ENCODE results near the gene NPBWR2.

The NPBWR2 gene

DNA sequence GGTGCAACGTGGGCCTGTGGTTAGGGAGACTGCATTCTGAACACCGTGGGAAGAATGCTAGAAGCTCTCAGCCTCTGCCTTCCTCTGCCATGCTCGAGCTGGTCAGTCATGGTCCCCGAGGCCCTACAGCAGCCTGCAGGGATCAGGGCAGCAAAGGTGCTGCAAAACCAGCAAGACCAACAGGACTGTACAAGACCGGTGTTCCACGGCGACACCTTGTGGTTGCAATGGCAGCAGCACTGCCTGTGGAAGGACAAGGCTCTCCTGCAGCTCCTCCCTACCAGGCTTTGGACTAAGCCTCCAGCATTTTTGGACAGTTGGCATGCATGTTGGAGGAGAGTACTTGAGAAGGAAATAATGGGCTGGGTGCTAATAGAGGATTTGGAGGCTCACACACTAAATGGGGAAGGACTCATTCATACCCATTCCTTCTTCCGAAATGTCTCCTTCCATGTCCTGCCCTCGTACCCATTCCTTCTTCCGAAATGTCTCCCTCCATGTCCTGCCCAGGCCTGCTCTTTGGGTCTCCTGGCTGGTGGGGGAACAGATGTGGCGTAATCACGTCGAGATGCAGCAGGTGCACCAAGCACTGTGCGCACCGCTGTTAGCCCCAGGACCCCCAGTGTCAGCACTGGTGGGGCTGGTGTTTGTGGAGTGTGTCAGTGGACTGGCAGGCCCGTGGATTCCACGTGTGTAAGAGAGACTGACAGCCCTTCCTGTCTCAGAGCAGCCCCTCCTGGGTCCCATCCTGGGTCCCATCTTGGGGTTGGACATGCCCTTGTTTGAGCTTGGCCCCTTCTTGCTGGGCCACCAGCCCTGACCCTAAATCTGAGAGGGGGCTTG is 38.3 kb upstream of the NPBWR2 start:
- no peak for TF ChIP-seq SIN3A (IDR thresholded peaks at IDR 0.05; ENCODE audit: borderline replicate concordance, insufficient read depth, low read length)
- TF ChIP-seq, protein P1, sequence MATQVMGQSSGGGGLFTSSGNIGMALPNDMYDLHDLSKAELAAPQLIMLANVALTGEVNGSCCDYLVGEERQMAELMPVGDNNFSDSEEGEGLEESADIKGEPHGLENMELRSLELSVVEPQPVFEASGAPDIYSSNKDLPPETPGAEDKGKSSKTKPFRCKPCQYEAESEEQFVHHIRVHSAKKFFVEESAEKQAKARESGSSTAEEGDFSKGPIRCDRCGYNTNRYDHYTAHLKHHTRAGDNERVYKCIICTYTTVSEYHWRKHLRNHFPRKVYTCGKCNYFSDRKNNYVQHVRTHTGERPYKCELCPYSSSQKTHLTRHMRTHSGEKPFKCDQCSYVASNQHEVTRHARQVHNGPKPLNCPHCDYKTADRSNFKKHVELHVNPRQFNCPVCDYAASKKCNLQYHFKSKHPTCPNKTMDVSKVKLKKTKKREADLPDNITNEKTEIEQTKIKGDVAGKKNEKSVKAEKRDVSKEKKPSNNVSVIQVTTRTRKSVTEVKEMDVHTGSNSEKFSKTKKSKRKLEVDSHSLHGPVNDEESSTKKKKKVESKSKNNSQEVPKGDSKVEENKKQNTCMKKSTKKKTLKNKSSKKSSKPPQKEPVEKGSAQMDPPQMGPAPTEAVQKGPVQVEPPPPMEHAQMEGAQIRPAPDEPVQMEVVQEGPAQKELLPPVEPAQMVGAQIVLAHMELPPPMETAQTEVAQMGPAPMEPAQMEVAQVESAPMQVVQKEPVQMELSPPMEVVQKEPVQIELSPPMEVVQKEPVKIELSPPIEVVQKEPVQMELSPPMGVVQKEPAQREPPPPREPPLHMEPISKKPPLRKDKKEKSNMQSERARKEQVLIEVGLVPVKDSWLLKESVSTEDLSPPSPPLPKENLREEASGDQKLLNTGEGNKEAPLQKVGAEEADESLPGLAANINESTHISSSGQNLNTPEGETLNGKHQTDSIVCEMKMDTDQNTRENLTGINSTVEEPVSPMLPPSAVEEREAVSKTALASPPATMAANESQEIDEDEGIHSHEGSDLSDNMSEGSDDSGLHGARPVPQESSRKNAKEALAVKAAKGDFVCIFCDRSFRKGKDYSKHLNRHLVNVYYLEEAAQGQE (IDR thresholded peaks at IDR 0.05; ENCODE audit: insufficient read depth in 1 of 2, low read depth in 2 of 2, low read length in 2 of 2), result no peak
- no peak for TF ChIP-seq POLR2AphosphoS5 (IDR thresholded peaks at IDR 0.05; ENCODE audit: low read depth, low read length)
- TF ChIP-seq TAF1 (IDR thresholded peaks at IDR 0.05; ENCODE audit: borderline replicate concordance, insufficient read depth, low read length), result no peak
- TF ChIP-seq FOXP2 (optimal IDR thresholded peaks at IDR 0.05; ENCODE audit: borderline replicate concordance, extremely low read depth, extremely low read length, insufficient read depth), result no peak

DNA sequence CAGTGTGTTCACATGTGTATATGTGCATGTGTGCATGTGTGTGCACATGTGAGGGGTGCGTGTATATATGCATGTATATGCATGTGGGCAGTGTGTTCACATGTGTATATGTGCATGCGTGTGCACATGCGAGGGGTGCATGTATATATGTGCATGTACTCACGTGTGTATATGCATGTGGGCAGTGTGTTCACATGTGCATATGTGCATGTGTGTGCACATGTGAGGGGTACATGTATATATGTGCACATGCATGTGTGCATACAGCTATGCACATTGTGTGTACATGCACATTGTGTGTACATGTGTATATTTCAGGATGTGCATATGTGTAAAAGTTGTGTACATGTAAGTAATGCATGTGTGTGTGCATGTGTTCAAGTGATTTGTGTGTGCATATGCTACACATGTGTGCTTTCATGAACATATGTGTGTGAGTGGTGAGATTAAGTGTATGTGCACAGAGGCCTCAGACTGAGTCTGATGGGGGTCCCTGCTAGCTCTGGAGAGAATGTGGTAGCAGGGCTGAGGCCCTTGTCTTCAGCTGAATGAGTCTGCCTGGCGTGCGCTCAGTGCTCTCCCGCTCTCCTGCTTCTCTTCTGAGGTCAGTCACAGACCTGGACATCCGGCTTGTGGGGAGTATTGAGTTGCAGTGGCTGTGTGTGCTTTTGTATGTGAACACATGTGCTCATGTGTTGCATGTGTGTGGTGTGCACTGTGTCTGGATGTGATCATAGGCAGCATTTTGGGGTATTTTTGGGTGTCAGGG is 37.0 kb upstream of the NPBWR2 start:
- TF ChIP-seq SIN3A (IDR thresholded peaks at IDR 0.05; ENCODE audit: borderline replicate concordance, insufficient read depth, low read length) (no peak), TAF1 (IDR thresholded peaks at IDR 0.05; ENCODE audit: borderline replicate concordance, insufficient read depth, low read length) (no peak), FOXP2 (optimal IDR thresholded peaks at IDR 0.05; ENCODE audit: borderline replicate concordance, extremely low read depth, extremely low read length, insufficient read depth) (no peak)
- TF ChIP-seq, protein P1 (IDR thresholded peaks at IDR 0.05; ENCODE audit: insufficient read depth in 1 of 2, low read depth in 2 of 2, low read length in 2 of 2), result no peak

DNA sequence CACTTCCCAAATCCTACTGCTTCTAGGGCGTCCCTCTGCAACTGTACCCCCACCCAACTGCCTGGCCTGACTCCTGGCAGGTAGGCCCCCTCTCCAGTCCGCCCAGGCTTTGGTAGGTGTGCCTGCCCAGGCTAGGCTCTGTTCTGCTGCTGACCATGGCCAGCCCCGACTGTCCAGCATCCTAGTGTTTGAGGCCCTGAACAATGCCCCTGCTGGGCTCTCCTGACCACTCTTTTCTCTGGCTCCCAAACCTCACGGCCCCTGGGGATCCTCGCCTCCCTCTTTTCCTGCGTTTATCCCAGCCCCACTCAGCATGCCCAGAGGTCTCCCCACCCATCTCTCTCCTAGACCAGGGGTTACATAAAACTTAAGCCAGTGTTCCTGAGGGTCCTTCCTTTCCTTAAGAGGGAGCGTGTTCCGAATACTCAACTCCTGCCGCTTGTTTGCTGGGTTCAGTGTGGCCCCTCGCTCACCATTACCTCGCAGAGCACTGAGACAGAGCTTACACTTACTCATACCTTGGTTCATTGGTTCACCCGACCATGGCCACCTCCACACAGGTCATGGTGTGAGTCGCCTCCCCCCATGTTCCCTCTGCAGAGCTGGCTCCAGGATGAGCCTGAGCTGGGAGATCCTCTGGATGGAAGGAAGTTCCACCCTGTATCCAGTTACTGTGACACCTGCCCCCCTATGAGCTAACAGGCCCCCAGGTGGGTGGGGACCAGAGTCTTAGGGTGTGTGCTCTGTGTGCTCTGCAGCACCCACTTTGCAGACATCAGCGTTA is 35.8 kb upstream of the NPBWR2 start:
- no peak for TF ChIP-seq SIN3A (IDR thresholded peaks at IDR 0.05; ENCODE audit: borderline replicate concordance, insufficient read depth, low read length)
- TF ChIP-seq POLR2AphosphoS5 (IDR thresholded peaks at IDR 0.05; ENCODE audit: low read depth, low read length), result no peak
- TF ChIP-seq FOXP2 (optimal IDR thresholded peaks at IDR 0.05; ENCODE audit: borderline replicate concordance, extremely low read depth, extremely low read length, insufficient read depth), result no peak
- TF ChIP-seq, protein P1 (IDR thresholded peaks at IDR 0.05; ENCODE audit: insufficient read depth in 1 of 2, low read depth in 2 of 2, low read length in 2 of 2), result no peak
- TF ChIP-seq TAF1 (IDR thresholded peaks at IDR 0.05; ENCODE audit: borderline replicate concordance, insufficient read depth, low read length), result no peak

DNA sequence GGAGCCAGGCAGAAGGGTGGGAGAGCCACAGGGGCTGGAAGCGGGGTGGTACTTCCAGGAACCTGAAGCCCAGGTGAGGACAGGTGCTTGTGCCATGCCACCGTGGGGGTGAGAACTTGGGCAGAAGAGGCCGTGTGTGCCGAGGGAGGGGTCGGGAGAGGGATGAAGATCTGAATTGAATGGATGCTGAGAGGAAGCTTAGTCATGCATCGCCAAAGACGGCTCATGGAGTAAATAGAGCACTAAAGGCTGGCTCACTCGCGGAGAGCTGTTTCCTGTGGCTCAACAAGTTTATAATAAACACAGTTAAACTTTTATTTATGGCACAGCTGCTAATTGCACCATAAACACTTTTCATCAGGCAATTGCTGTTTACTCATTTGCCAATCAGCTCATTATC is 35.2 kb upstream of the NPBWR2 start:
- TF ChIP-seq SIN3A (IDR thresholded peaks at IDR 0.05; ENCODE audit: borderline replicate concordance, insufficient read depth, low read length) (no peak), POLR2AphosphoS5 (IDR thresholded peaks at IDR 0.05; ENCODE audit: low read depth, low read length) (no peak), TAF1 (IDR thresholded peaks at IDR 0.05; ENCODE audit: borderline replicate concordance, insufficient read depth, low read length) (no peak), FOXP2 (optimal IDR thresholded peaks at IDR 0.05; ENCODE audit: borderline replicate concordance, extremely low read depth, extremely low read length, insufficient read depth) (no peak)
- TF ChIP-seq, protein P1 (IDR thresholded peaks at IDR 0.05; ENCODE audit: insufficient read depth in 1 of 2, low read depth in 2 of 2, low read length in 2 of 2), result no peak
